Measurements from ENCODE around the gene SYNGR1.
A peak's percentile ranks its signal among the peaks of the same experiment; 100 is the strongest.

The SYNGR1 gene

DNA sequence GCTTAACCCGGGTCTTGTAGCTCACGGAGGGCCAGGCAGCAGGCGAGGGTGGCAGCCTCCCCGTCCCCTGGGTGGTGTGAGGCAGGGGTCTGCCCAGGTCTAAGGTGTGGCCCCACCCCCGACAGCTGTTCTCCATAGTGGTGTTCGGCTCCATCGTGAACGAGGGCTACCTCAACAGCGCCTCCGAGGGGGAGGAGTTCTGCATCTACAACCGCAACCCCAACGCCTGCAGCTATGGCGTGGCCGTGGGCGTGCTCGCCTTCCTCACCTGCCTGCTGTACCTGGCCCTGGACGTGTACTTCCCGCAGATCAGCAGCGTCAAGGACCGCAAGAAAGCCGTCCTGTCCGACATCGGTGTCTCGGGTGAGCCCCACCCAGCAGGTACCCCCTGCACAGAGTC is 24.4 kb downstream of the SYNGR1 start:
- no peak for DNase-seq

DNA sequence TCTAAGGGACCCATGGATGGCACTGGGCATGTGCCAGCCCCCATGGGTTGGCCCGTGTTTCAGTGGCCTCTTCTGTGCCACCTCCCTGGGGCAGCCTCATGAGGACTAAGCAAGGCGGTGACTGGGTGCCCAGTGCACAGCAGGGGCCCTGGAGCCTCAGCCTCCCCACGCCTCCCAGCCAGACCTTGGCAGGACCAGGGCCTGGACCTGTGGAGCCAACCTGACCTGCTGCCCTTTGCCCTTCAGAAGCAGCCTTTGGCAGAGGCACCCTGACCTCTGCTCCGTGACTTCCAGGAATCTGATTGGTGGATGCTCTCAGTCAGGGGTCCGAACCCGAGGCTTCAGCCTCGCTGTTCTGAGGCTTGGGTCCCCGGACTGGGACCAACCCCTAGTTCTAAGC is 25.0 kb downstream of the SYNGR1 start:
- DNase-seq = no peak

DNA sequence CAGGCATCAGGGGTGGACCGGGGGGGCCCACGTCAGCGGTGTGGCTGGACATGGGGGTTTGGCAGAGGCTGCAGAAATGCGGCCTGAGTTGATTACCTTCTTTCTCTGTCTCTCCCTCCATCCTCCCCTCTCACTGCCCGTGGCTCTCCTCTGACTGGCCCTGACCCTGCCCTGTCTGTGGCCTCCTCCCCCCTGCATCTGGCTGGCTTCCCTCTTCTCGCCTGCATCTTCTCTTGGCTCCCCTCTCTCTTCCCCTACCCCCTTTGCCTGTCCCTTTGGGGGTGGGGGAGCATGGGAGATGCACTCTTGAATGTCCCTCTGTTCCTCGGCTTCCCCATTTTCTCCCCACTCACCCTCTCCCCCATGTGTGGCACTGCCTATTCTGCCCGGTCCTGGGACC is 25.9 kb downstream of the SYNGR1 start:
- no peak for DNase-seq

DNA sequence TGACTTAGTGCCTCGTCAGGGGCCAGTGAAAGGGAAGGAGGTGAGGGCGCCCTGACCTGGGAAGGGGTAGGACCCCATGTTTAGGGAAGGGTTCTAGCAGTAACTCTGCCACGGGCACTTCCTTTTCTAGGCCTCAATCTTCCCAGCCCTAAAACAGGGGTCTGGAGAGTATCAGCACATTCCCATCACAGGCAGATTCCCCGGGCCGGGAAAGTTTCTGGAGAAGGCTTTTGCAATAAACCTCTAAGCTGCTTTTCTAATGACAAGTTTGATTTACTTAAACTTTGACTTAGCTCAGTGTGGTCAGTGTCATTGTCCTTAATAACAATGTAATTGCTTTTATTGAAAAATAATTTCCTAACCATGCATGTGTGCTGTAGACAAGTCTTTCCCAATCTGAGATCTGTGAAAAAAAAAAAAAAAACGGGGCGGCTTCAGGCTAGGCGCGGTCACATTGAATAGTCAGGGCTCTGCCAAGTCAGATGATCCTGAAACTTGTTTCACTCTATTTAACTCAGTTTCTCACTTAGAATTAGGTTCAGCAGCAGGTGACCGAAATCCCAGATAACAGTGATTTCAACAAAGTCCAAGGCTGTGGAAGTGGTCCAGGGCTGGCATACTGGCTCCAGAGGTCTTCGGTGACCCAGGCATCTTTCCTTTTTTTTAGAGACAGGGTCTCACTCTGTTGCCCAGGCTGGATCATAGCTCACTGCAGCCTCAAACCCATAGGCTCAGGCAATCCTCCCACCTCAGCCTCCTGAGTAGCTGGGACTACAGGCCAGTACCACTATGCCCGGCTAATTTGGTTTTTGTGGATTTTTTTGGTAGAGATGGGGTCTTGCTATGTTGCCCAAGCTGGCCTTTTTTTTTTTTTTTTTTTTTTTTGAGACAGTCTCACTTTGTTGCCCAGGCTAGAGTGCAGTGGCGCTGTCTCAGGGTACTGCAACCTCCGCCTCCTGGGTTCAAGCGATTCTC is 30.3 kb downstream of the SYNGR1 start:
- DNase-seq = no peak

DNA sequence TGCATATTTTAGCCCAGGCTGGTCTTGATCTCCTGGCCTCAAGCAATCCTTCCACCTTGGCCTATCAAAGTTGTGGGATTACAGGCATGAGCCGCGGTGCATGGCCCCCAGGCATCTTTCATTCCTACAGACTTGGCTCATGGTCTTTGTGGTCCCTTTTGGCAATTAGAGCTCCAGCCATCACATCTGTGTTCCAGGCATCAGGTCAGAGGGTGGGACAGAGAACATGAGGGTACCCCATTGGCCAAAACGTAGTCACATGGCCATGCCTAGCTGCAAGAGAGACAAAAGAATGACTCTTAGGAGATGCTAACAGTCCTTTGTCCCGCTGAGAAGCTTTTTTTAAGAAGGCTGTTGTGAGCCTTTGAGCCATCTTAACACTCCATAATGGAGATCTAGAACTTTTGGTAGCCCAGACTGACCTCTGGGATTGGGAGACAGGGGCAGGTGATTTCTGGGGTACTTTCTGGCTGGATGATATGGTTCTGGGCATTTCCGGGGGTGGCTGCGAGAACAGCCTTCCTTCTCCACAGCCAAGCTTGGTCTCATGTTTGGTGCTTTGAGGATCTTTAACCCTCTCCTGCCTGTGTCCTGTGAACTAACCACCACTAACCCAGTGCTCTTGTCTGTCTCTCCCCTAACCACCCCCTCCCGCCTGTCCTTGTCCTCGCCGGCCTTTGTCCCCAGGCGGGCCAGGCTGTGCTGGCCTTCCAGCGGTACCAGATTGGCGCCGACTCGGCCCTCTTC is 31.4 kb downstream of the SYNGR1 start:
- DNase-seq = no peak

DNA sequence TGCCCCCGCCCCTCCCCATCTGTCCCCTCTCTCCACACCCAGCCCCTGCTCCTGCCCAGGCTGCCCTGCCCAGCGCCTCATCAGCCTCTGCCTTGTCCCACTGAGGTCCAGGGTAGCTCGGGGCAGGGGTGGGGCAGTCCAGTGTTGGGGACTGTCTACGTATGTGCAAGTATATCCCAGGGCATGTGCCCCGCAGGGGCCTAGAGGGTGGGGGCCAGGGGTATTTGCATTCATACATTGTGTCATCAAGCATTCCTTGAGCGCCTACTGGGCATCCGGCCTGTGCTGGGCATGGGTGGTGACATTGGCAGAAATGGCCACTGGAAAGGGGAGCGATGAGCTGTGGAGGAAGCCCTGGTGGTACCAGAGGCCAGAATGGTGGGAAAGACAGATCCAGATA is 32.1 kb downstream of the SYNGR1 start:
- DNase-seq = no peak

DNA sequence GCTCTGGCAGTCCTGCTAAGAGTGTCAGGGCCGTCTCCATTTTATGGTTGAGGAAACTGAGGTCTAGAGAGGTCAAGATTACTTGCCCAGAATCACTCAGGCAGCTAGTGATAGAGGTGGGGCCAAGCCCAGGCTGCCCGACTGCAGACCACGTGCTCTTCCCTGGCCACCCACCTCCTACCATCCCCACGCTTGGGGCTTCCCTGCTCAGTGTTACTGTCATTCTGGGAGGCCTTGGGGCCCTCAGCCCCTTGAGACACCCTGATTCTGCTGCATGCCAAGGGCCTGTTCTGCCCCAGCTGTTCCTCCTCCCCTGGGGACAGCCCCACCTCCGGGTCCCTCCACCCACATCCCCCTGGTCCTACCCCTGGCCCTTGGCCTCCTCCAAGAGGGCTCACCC is 32.6 kb downstream of the SYNGR1 start:
- DNase-seq = no peak

DNA sequence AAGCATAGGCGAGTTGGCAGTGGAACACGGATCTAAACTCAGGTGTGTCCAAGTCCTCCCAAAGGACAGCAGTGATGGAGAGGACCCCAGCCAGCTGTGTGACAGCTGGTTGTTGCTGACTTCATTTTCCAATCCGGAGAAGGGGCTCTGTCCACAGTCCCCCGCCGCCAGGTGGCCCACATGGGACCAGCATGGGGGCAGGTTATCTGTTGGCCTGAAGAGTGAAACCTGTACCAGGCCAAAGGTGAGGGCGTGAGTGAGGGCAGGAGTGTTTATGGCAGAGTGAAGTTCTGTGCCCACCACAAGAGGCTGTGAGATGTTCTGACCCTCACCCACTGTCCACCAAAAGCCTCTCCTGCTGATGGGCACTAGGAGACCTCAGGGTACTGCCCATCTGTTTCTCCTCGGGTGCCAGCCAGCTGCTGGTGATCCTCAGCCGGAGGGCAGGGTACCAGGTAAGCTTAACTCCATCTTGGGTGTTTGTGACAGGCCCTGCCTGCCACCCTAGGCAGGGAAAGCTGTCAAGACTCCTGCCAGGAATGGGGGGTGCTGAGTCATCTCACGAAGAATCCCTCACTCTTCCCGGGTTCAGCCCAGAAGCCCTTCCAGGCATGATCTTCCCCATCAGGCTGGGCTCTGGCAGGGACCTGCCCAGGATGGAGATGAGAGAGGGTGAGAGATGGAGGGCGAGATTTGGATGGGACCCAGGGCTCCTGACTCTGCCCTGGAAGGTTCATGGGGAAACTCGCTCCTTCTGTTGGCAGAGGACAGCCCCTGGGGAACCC is 34.2 kb downstream of the SYNGR1 start:
- no peak for DNase-seq

DNA sequence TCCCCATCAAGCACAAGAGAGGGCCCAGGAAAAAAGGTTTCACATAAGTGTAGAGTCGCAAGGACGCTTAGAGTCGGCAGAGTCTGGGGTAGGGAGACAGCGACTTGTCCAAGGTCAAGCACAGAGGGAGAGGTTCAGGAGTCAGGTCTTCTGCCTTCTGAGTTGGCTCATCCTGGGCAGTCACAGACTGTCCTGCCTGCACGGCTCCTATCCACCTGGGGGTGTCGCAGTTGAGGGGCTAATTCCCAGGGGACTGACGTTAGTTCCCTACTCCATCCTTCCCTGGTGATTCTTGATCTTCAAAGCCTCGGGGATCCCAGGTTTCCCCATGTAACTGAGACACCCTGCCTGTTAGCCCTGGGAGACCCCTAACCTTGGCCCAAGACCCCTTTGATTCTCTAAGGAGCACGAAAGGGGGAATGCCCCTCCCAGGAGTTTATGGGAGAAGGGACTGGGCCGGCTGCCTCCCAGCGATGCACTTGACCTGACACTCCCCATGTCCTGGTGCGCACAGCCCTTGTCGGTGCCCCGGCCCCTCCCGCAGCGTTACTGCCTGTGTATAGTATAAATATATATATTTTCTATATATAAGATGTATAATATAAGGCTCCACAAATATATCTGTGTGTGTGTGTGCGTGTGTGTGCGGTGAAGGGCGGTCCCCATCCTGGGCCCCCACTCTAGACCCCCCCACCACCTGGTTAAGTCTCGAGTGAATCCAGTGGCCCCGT is 35.1 kb downstream of the SYNGR1 start:
- no peak for DNase-seq

DNA sequence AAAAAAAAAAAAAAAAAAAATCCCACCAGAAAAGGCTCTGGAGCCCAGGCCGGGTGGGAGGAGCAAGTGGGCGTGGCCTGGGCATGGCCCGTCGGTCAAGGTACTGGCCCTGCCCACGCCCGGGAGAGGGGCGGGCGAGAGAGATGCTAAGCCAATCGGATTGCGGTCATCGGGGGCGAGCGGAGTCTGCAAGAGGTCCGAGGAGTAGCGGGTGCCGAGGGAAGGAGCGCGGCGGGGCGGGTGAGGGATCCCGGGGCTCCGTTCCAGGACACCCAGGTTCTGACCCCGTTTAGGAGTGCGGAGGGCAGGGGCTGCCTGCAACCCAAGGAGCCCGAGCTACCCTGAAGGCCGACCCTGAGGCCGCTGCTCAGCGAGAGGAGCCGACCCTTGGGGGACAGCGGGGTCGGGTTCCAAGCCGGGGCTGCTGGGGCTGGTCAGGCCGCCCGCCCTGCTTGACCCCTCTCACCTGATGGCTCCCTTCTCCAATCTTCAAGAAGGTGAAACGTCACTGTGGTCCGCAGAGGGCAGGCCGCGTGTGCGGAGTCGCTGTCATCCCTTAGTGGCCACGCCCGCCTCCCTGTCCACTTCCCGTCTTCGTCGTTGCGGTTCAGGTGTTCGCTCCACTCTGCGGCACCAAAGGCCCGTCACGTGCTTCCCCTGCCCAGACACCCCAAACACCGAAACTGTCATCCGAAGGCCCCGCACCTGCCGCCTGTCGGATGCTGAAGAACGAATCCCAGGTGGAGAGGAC is 38.6 kb downstream of the SYNGR1 start:
- peak; percentile 78 for DNase-seq

DNA sequence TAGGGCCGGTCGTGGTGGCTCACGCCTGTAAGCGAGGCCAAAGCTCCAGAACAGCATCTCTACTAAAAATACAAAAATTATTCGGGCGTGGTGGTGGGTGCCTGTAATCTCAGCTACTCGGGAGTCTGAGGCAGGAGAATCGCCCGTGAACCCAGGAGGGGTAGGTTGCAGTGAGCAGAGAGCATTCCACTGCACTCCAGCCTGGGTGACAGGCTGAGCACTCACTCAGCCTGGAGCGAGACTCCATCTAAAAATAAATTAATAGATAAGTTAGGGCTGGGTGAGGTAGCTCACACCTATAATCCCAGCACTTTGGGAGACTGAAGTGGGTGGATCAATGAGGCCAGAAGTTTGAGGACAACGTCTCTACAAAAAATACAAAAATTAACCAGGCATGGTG is 39.6 kb downstream of the SYNGR1 start:
- no peak for DNase-seq

DNA sequence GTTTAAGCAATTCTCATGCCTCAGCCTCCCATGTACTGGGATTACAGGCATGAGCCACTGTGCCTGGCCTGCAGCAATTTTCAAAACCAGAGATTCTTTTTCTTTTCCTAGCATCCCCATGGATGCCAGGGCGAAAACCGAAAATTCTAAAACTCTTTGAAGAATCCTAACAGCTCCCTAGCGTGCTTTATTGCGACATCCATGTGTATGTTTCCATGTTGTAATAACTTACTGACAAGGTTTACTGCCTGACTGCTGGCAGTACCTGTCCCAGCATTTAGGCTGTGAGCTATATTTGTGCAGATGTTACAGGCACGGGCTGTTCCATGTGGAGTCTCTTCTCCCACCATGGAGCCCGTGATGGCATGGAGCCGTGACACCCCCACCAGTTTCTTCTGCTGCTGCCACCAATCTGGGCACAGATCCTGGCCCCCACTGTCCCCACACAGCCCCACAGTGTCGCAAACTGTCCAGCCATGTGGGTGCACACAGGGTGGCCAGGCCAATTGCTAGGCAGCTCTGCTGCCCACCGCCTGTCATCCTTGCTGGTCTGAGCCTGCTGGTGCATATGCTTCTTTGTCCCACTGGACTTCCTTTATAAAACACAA is 42.7 kb downstream of the SYNGR1 start:
- DNase-seq = no peak

DNA sequence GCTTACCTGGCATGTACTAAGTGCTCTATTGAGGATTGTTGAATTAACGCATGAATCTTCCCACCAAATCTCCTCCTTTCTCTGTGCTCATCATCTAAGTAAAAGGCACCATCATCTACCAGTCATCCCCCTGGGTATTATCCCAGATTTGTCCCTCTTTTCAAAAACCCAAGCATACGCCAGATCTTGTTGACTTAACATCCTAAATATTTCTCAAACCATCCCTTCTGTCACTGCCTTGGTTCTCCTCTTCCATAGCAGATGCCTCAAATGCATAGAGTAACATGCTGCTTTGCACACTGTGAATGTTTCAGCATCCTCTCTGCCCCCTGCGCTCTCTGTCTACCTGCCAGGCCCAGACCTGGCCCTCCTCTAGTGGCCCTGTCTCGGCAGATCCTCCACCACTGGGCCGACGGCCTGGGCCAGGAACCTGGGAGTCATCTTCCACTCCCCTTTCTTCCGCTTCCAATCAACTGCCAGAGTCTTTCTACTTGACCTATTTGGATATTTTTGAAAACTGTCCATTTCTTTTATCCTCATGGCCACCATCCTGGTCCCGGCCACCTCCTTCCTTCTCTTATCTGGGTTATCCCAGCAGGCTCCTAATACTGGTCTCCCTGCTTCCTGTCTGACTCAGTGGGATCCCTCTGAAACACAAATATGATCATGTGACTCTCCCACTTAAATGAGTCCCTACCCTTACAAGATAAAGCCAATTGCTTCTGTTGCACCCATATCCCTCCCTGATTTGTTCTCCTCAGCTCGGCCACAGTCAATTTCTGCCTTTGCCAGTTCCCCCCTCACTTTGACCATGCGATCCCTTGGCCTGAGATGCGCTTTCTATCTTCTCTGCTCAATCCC is 46.4 kb downstream of the SYNGR1 start:
- DNase-seq = no peak

DNA sequence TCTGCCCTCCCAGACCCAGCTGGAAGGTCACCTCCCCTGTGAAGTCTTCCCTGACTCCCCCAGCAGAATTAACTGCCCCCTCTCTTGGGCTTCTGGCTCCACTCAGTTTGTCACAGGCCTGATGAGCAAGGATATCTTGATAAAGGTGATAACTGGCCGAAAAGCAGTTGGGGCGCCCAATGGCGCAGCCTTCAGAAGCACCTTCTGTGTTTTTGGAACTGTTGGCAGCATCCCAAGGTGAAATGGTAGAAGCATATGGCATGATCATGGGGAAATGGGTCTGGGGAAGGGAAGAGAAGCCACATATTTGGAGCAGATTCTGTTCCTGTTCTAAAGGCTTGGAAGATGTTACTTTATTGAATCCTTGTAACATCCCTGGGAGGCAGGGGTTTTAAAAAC is 47.0 kb downstream of the SYNGR1 start:
- no peak for DNase-seq

DNA sequence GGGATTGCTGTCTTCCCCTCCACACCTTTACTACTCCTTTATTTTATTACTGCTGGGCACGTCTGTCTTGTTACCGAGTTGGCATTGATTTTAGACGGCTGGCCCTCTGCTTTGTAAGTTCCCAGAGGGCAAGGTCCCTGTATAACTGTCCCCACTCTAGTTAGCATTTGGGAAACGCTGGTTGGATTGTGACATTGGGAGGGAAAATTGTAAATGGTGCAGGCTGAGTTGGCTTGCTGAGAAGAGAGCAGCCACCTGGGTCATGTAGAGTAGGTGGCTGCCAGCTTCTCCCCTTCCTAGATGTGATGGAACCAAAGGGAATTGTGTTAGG is 51.5 kb downstream of the SYNGR1 start:
- no peak for DNase-seq

DNA sequence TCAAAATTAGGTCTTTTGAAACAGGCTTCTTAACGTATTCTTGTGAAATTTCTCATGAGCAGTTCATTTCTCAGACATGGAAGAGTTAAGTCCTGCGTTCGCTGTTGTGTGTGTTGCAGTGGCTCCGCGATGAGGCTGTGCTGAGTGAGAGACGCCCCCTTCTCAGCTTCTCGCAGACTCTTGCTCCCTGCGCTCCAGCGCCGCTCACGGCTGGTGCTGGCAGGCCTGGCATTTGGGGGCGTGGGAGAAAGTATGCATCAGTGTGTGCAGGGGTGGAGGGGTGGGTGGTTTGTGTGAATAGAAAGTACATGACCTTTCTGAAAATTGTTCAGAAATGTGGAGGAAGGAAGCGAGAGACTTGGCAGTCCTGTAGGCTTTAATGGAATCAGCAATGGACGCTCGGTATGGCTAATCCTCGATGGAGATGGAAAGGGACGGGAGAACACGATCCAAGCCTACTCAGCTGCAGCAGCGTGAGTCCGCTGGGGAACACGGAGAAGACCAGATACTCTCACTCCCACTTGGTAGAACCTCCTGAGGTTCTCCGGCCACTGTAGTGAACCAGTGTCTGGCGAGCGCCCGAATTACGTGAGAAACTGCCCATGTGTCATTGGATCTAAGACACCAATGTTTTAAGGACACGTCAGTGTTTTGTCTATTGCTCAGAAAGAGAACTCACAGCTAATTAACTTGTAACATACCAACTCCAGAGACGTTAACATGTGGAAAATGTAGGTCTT is 55.7 kb downstream of the SYNGR1 start:
- peak; percentile 58 for DNase-seq

DNA sequence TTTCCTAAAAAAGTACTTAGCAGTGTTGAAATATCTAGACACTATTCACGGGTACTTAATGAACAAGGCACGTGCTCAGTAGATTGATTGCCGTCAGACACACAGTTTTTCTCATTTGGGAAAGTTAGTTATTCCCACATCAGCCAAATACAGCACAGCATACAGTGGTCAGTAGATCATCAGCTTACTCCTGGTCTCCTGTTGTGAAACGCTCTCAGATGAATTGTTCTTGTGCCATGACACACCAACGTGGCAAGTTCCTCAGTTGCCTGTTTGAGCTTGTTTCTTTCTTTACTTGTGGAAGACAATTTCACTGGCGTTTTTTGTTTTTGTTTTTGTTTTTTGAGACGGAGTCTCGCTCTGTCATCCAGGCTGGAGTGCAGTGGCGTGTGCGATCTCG is 58.4 kb downstream of the SYNGR1 start:
- no peak for DNase-seq

DNA sequence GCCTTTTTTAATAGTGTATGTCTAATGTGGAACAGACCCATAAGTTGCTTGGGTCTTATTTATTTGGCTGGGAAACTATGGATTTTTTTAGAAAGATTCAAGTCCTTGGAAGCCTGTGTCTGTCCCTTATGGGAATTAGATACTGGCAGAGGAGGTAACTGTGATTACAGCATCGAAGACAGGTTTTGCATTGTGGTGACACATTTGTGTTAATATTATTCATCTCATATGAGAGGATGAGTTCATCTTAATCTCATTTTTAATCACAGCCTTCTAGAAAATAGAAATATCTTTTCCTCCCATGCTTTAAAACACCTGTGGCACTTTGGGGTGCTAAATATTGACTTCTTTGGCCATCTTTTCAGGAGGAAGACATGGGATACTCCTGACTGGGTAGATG is 59.0 kb downstream of the SYNGR1 start:
- DNase-seq = no peak

DNA sequence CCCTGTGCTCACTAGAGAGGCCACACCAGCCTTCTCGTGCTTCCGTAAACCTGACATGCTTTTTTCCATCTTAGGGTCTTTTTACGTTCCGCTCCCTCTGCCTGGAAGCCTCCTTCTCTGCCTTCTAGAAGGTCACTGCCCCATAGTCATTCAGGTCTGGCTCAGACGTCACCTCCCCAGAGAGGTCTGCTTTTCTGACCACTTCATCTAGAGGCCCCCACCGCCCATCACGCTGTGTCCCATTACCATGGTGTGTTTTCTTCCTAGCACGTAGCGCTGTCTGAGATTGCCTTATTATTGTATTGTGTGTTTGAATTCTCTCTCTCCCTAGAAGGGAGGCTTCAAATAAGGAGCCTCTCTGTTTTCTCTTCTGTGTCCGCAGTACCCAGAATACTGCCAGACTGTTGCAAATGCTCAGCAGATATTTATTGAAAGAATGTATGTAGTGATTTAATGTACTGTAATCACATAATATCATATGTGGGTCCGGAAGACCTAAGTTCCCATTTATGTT is 59.8 kb downstream of the SYNGR1 start:
- DNase-seq = no peak

DNA sequence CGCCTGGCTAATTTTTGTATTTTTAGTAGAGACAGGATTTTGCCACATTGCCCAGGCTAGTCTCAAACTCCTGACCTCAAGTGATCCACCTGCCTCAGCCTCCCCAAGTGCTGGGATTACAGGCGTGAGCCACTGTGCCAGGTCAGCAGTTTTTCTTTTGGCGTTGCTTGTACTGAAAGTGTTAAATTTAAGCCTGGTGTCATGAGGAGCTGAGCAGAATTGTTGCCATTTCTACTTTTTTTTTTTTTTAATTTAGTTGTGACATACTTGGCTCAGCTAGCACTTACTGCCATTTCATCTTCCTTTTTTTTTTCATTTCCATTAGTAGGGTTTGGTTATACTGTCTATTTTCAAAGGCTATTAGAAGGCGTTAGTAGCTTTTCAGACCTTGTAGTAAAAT is 60.5 kb downstream of the SYNGR1 start:
- no peak for DNase-seq
